ENCODE results near the gene KPNA2.
"Not testable (repeated sequence)": the region's sequence is repeated elsewhere in the genome, so short reads cannot be mapped to it uniquely, and the experiment has no call there.

Gene KPNA2

DNA sequence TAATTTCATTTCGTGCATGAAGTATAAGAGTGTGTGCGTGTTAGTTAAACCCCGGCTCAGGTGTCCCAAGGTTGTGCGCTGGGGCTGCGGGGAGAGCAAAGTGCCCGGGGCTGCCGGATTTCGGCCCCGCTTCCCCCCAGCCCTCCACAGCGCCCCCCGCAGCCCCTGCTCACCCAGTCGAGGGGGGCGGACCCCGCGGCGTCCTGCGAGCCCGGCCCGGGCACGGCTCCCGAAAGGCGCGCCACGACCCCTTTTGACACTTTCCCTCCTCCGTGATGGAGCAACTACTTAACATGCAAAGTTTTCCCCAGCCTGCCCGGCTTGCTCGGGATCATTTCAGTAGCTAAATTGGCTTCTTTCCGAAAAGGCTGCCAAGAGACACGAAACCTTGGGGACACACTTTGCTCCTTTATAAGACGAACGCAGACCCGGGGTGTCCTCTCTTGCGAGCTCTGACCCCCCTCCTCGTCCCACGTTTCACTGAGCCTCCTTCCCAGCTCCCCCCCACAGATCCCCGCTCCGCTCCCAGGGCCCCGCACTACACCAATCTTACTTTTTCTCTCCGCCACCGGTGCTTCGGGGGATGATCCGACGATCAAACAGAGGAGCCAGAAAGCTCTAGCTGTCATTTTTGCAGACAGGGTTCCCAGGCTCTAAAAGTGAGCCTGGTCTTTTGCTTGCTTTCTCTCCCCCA is 39.8 kb upstream of the KPNA2 start:
- no peak for DNase-seq (ENCODE audit: low read depth in 1 of 2, low spot score in 1 of 2)
- TF ChIP-seq, protein P1, sequence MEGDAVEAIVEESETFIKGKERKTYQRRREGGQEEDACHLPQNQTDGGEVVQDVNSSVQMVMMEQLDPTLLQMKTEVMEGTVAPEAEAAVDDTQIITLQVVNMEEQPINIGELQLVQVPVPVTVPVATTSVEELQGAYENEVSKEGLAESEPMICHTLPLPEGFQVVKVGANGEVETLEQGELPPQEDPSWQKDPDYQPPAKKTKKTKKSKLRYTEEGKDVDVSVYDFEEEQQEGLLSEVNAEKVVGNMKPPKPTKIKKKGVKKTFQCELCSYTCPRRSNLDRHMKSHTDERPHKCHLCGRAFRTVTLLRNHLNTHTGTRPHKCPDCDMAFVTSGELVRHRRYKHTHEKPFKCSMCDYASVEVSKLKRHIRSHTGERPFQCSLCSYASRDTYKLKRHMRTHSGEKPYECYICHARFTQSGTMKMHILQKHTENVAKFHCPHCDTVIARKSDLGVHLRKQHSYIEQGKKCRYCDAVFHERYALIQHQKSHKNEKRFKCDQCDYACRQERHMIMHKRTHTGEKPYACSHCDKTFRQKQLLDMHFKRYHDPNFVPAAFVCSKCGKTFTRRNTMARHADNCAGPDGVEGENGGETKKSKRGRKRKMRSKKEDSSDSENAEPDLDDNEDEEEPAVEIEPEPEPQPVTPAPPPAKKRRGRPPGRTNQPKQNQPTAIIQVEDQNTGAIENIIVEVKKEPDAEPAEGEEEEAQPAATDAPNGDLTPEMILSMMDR (IDR thresholded peaks at IDR 0.05; ENCODE audit: insufficient read depth, low read length) = no peak
- TF ChIP-seq GABPA (IDR thresholded peaks at IDR 0.05; ENCODE audit: low read depth) (no peak), REST (IDR thresholded peaks at IDR 0.05; ENCODE audit: insufficient replicate concordance, low read depth) (no peak), POLR2AphosphoS5 (IDR thresholded peaks at IDR 0.05; ENCODE audit: low read depth) (no peak), SPI1 (IDR thresholded peaks at IDR 0.05; ENCODE audit: borderline replicate concordance, low read depth) (no peak)
- peak overlapping the region; percentile 43 for H3K4me3 ChIP-seq (replicated peaks; ENCODE audit: insufficient read depth, low read length)
- H3K27me3 ChIP-seq (ENCODE audit: insufficient read depth, poor library complexity, severe bottlenecking) = peaks cover 3% of the 10 kb centered on the region
- H3K27ac ChIP-seq (replicated peaks) = no peak overlapping the region

DNA sequence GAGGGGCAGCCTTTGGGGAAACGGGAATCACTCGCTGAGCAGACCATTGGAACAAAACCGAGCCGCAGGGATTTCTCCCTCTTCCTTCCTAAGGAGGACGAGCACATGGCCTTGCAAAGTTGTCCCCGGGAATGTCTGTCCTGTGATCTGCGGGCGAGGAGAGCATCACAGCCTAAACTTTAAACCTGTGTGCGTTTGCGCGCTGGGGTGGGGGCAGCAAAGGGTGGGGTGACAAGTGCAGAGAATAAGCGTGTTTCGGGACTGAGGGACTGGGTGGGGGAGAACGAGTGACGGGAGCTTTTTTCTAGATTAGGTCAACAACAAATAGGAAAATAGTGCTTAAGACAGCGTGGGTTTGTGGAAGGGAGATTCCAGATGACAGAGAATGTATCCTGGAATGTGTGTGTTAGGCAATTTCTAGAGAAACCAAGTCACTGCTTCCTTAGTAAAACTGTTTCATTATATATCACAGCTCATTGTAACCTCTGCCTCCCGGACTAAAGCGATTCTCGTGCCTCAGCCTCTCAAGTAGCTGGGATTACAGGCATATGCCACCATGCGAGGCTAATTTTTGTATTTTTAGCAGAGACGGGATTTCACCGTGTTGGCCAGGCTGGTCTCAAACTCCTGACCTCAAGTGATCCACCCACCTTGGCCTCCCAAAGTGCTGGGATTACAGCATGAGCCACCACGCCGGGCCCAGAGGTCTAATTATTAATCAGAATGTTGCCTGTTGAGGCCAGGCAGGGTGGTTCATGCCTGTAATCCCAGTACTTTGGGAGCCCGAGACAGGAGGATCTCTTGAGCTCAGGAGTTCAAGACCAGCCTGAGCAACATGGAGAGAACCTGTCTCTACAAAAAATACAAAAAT is 39.0 kb upstream of the KPNA2 start, which contains the start of gene C17orf58:
Gene C17orf58 (minus strand): TSS at position 169 of the 871 bp plus-strand sequence. CDS start 271 bp downstream, outside the sequence.
- not testable (repeated sequence) for DNase-seq (ENCODE audit: low read depth in 1 of 2, low spot score in 1 of 2); H3K27me3 ChIP-seq (ENCODE audit: insufficient read depth, poor library complexity, severe bottlenecking)

GRCh38 chr17:67998466-67998865 is 37.1 kb upstream of the KPNA2 start:
- Histone ChIP-seq H3K4me3 (replicated peaks; ENCODE audit: insufficient read depth, low read length) (no peak overlapping the region), H3K27me3 (ENCODE audit: insufficient read depth, poor library complexity, severe bottlenecking) (peaks cover 3% of the 10 kb centered on the region), H3K27ac (replicated peaks) (no peak overlapping the region)
- DNase-seq (ENCODE audit: low read depth in 1 of 2, low spot score in 1 of 2) = no peak
- TF ChIP-seq, protein P1 (IDR thresholded peaks at IDR 0.05; ENCODE audit: insufficient read depth, low read length) = no peak
- no peak for TF ChIP-seq REST (IDR thresholded peaks at IDR 0.05; ENCODE audit: insufficient replicate concordance, low read depth)
- no peak for TF ChIP-seq SPI1 (IDR thresholded peaks at IDR 0.05; ENCODE audit: borderline replicate concordance, low read depth)
- TF ChIP-seq POLR2AphosphoS5 (IDR thresholded peaks at IDR 0.05; ENCODE audit: low read depth) = no peak
- no peak for TF ChIP-seq GABPA (IDR thresholded peaks at IDR 0.05; ENCODE audit: low read depth)

More for the DNA sequence above, 39.0 kb upstream of the KPNA2 start, which contains the start of gene C17orf58:
- peak within 1 kb of the TSS; percentile 43 for H3K4me3 ChIP-seq (replicated peaks; ENCODE audit: insufficient read depth, low read length)
- H3K27ac ChIP-seq (replicated peaks) = not testable (repeated sequence)

- no peak overlapping the region for H3K4me3 ChIP-seq (replicated peaks; ENCODE audit: insufficient read depth, low read length)
- no peak for DNase-seq (ENCODE audit: low read depth in 1 of 2, low spot score in 1 of 2)
Measured at GRCh38 chr17:67999291-67999911, 36.1 kb upstream of the KPNA2 start.

More at GRCh38 chr17:67999291-67999911, 36.1 kb upstream of the KPNA2 start:
- TF ChIP-seq GABPA (IDR thresholded peaks at IDR 0.05; ENCODE audit: low read depth) (no peak), SPI1 (IDR thresholded peaks at IDR 0.05; ENCODE audit: borderline replicate concordance, low read depth) (no peak), REST (IDR thresholded peaks at IDR 0.05; ENCODE audit: insufficient replicate concordance, low read depth) (no peak), POLR2AphosphoS5 (IDR thresholded peaks at IDR 0.05; ENCODE audit: low read depth) (no peak)
- TF ChIP-seq, protein P1 (IDR thresholded peaks at IDR 0.05; ENCODE audit: insufficient read depth, low read length) = no peak
- H3K27ac ChIP-seq (replicated peaks) = no peak overlapping the region
- H3K27me3 ChIP-seq (ENCODE audit: insufficient read depth, poor library complexity, severe bottlenecking) = peaks cover 3% of the 10 kb centered on the region

Data from HL-60 (cell line).